Adipose tissue (tissue), 3 donors: Measurements from ENCODE around the gene FNDC3B. TPM values are rescaled to one million over a fixed set of nuclear protein-coding genes. Genes with fewer than 3 reads are reported as not detected.
"Not testable (repeated sequence)": the region's sequence is repeated elsewhere in the genome, so short reads cannot be mapped to it uniquely, and the experiment has no call there.

ENCODE experiments used
- H3K27ac ChIP-seq: one replicate; pipeline ENCODE4 v1.5.1; 2013; ENCODE audit warnings: low read depth, low read length
- WGBS, 3 donors: extraction: QIAGEN DNeasy Blood & Tissue Kit; methylation state at CpG; one replicate each; pipeline ENCODE4 v1.1.7; 2013; 5-methylcytosine and 5-hydroxymethylcytosine counted together
- polyA plus RNA-seq, 3 donors: library from polyadenylated mRNA; stranded (reverse); fragments of 200-250 nt; gene quantifications; one replicate each; pipeline ENCODE4 v1.2.3, GENCODE V29; 2013
- donor health status: healthy with polysubstance abuse.
- donor health status: Bipolar disorder and iron deficiency.
- donor health status: healthy.

FNDC3B gene
- polyA plus RNA-seq, 3 donors, result 12.9 to 31.8 (median 29.6) TPM

GRCh38 chr3:172354931-172355499 is 315.6 kb downstream of the FNDC3B start:
- no peak overlapping the region for H3K27ac ChIP-seq
- WGBS, 3 donors, result 78 to 93% (median 88%) methylated on average over 3 of the region's 3 CpGs

GRCh38 chr3:172355836-172356235 is 316.5 kb downstream of the FNDC3B start:
- 66 to 84% (median 83%) methylated on average over 2 of the region's 2 CpGs for WGBS, 3 donors

GRCh38 chr3:172356427-172356826 is 317.0 kb downstream of the FNDC3B start:
- 91 to 94% (median 94%) methylated on average over 5 of the region's 5 CpGs for WGBS, 3 donors
- no peak overlapping the region for H3K27ac ChIP-seq

More at GRCh38 chr3:172355836-172356235, 316.5 kb downstream of the FNDC3B start:
- no peak overlapping the region for H3K27ac ChIP-seq

GRCh38 chr3:172357850-172358754 is 318.7 kb downstream of the FNDC3B start:
- 51 to 71% (median 55%) methylated on average over 6 of the region's 6 CpGs for WGBS, 3 donors

GRCh38 chr3:172359231-172359630 is 319.9 kb downstream of the FNDC3B start:
- no peak overlapping the region for H3K27ac ChIP-seq
- WGBS, 3 donors, result 68 to 97% (median 79%) methylated on average over 1 of the region's 1 CpG

More at GRCh38 chr3:172357850-172358754, 318.7 kb downstream of the FNDC3B start:
- no peak overlapping the region for H3K27ac ChIP-seq

GRCh38 chr3:172359996-172360395 is 320.6 kb downstream of the FNDC3B start:
- H3K27ac ChIP-seq, result no peak overlapping the region
- 90 to 100% (median 98%) methylated on average over 2 of the region's 2 CpGs for WGBS, 3 donors

GRCh38 chr3:172362583-172362982 is 323.2 kb downstream of the FNDC3B start:
- no peak overlapping the region for H3K27ac ChIP-seq
- 85 to 97% (median 94%) methylated on average over 1 of the region's 1 CpG for WGBS, 3 donors

GRCh38 chr3:172364374-172365027 is 325.1 kb downstream of the FNDC3B start:
- no peak overlapping the region for H3K27ac ChIP-seq
- WGBS, 3 donors, result 88 to 92% (median 91%) methylated on average over 3 of the region's 3 CpGs

- 95 to 97% (median 96%) methylated on average over 3 of the region's 3 CpGs for WGBS, 3 donors
- H3K27ac ChIP-seq, result no peak overlapping the region
Observed at GRCh38 chr3:172365028-172365567, 325.7 kb downstream of the FNDC3B start.

- no peak overlapping the region for H3K27ac ChIP-seq
- WGBS, 3 donors, result 76 to 86% (median 85%) methylated on average over 9 of the region's 9 CpGs
Observed at GRCh38 chr3:172367205-172368105, 328.1 kb downstream of the FNDC3B start.

GRCh38 chr3:172368556-172368955 is 329.2 kb downstream of the FNDC3B start:
- not testable (repeated sequence) for H3K27ac ChIP-seq
- WGBS, 3 donors, result 95 to 98% (median 96%) methylated on average over 5 of the region's 5 CpGs

GRCh38 chr3:172369590-172370259 is 330.3 kb downstream of the FNDC3B start:
- H3K27ac ChIP-seq, result no peak overlapping the region
- WGBS, 3 donors, result 39 to 90% (median 84%) methylated on average over 9 of the region's 9 CpGs

- H3K27ac ChIP-seq, result no peak overlapping the region
- 52 to 97% (median 88%) methylated on average over 3 of the region's 3 CpGs for WGBS, 3 donors
Observed at GRCh38 chr3:172370419-172370818, 331.0 kb downstream of the FNDC3B start.

- H3K27ac ChIP-seq, result no peak overlapping the region
- WGBS, 3 donors, result 94 to 97% (median 97%) methylated on average over 4 of the region's 4 CpGs
Observed at GRCh38 chr3:172371544-172371943, 332.2 kb downstream of the FNDC3B start.

- WGBS, 3 donors, result 87 to 96% (median 88%) methylated on average over 4 of the region's 4 CpGs
- H3K27ac ChIP-seq, result no peak overlapping the region
Observed at GRCh38 chr3:172372895-172373294, 333.5 kb downstream of the FNDC3B start.

- H3K27ac ChIP-seq, result no peak overlapping the region
- 91 to 98% (median 96%) methylated on average over 5 of the region's 5 CpGs for WGBS, 3 donors
Observed at GRCh38 chr3:172373912-172374311, 334.5 kb downstream of the FNDC3B start.

- WGBS, 3 donors, result 89 to 96% (median 93%) methylated on average over 4 of the region's 4 CpGs
- H3K27ac ChIP-seq, result no peak overlapping the region
Observed at GRCh38 chr3:172375206-172375850, 335.9 kb downstream of the FNDC3B start.
